ENCODE measurements around the gene SIDT2. TPM values are rescaled to one million over a fixed set of nuclear protein-coding genes. Genes with fewer than 3 reads are reported as not detected.

SIDT2 gene
- polyA plus RNA-seq, 1 experiment = 71.3 TPM

GRCh38 chr11:117230286-117230961, 51.9 kb downstream of the SIDT2 start:
- no peak overlapping the region for H3K4me3 ChIP-seq (ENCODE audit: low read depth, low read length)
- peaks cover 22% of the 10 kb centered on the region for H3K36me3 ChIP-seq (ENCODE audit: control insufficient read depth, insufficient read depth, low read length)
- CTCF ChIA-PET = interaction anchor here (0.6 to 2.8 kb wide), 5 partner anchors 9 to 125 kb away, joined by 3 to 19 read pairs (median 3); partner anchors contain the start of gene SIDT2
- no peaks in the 10 kb centered on the region for H3K27me3 ChIP-seq (ENCODE audit: control insufficient read depth, insufficient read depth, low read length)
- no peak for DNase-seq (ENCODE audit: low read depth)
- no peak for TF ChIP-seq CTCF (IDR thresholded peaks at IDR 0.05; ENCODE audit: insufficient read depth, low read depth, low read length)
- POLR2A ChIA-PET = interaction anchor here (0.6 kb wide), 1 partner anchor 487 kb away, joined by 3 read pairs; no protein-coding TSS in a partner anchor

GRCh38 chr11:117230999-117231841, 52.7 kb downstream of the SIDT2 start:
- TF ChIP-seq CTCF (IDR thresholded peaks at IDR 0.05; ENCODE audit: insufficient read depth, low read depth, low read length) = no peak
- no peaks in the 10 kb centered on the region for H3K27me3 ChIP-seq (ENCODE audit: control insufficient read depth, insufficient read depth, low read length)
- ChIA-PET POLR2A (interaction anchor here (1.0 kb wide), 1 partner anchor 53 kb away, joined by 3 read pairs; the partner anchor contains the start of gene SIDT2), CTCF (interaction anchor here (0.8 to 2.8 kb wide), 12 partner anchors 9 to 180 kb away, joined by 3 to 19 read pairs (median 4); partner anchors contain the start of genes PAFAH1B2 and SIDT2)
- no peak for DNase-seq (ENCODE audit: low read depth)
- H3K4me3 ChIP-seq (ENCODE audit: low read depth, low read length) = peak overlapping the region; percentile 89
- peaks cover 22% of the 10 kb centered on the region for H3K36me3 ChIP-seq (ENCODE audit: control insufficient read depth, insufficient read depth, low read length)

GRCh38 chr11:117231842-117232091, 53.2 kb downstream of the SIDT2 start, which contains the start of gene PCSK7:
Gene PCSK7 (minus strand): TSS chr11:117232073. CDS start chr11:117229844, 2,229 bp downstream.
- POLR2A ChIA-PET = interaction anchor here (1.0 kb wide), 1 partner anchor 53 kb away, joined by 3 read pairs; the partner anchor contains the start of gene SIDT2
- CTCF ChIA-PET = interaction anchor here (0.8 to 2.8 kb wide), 10 partner anchors 10 to 179 kb away, joined by 3 to 19 read pairs (median 5); partner anchors contain the start of genes PAFAH1B2 and SIDT2
- Histone ChIP-seq H3K4me3 (ENCODE audit: low read depth, low read length) (peak within 1 kb of the TSS; percentile 89), H3K27me3 (ENCODE audit: control insufficient read depth, insufficient read depth, low read length) (no peaks in the 10 kb centered on the region), H3K36me3 (ENCODE audit: control insufficient read depth, insufficient read depth, low read length) (peaks cover 22% of the 10 kb centered on the region)
- no peak for TF ChIP-seq CTCF (IDR thresholded peaks at IDR 0.05; ENCODE audit: insufficient read depth, low read depth, low read length)
- DNase-seq (ENCODE audit: low read depth) = no peak

GRCh38 chr11:117232092-117232878, 53.7 kb downstream of the SIDT2 start, which contains the start of gene RNF214:
Gene RNF214 (plus strand): TSS chr11:117232671. CDS start chr11:117234273, 1,602 bp downstream.
- ChIA-PET POLR2A (interaction anchor here (1.0 kb wide), 1 partner anchor 54 kb away, joined by 3 read pairs; the partner anchor contains the start of gene SIDT2), CTCF (interaction anchor here (0.8 to 2.8 kb wide), 10 partner anchors 10 to 179 kb away, joined by 3 to 19 read pairs (median 5); partner anchors contain the start of genes PAFAH1B2 and SIDT2)
- DNase-seq (ENCODE audit: low read depth) = no peak
- peak; percentile 69 for TF ChIP-seq CTCF (IDR thresholded peaks at IDR 0.05; ENCODE audit: insufficient read depth, low read depth, low read length)
- no peaks in the 10 kb centered on the region for H3K27me3 ChIP-seq (ENCODE audit: control insufficient read depth, insufficient read depth, low read length)
- peak within 1 kb of the TSS; percentile 89 for H3K4me3 ChIP-seq (ENCODE audit: low read depth, low read length)
- H3K36me3 ChIP-seq (ENCODE audit: control insufficient read depth, insufficient read depth, low read length) = peaks cover 17% of the 10 kb centered on the region
